Measurements from ENCODE around the gene BACH2. TPM values are rescaled to one million over a fixed set of nuclear protein-coding genes. Genes with fewer than 3 reads are reported as not detected.
A peak's percentile ranks its signal among the peaks of the same experiment; 100 is the strongest.

Gene BACH2
- total and polyA plus RNA-seq, 9 of the 15 experiments (the other 6 are each of a cell fraction or from before 2014, with no cell fraction given): 0.06 to 3.1 (median 0.59) TPM

DNA sequence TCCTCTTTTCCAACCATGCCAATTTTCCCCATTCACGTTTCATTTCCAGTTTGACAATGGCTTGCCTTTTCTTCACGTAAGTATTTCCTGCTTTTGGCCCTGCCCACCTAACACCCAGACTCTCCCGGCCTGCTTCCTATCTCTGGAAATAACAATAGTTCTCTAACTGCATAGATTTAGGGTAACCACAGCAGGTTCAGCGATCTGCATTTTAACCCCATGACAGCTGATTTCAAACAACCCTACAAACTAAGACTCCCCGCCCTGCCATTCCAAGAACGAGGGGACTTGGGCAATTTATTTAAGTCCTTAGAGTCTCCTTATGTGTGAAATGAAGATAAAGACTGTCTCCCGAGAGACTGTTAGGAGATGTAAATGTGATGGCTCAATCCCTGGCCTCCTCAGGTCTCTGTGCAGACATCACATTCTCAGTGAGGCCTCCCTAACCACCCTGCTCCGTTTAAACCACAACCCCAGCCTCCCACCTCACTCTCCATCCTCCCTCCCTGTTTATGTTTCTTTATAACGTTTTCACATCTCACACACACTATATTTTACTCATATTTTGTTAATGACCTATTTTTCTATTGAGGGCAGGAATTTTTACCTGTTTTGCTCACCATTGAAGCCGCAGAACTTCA, 267.5 kb downstream of the BACH2 start:
- CTCF ChIA-PET (ENCODE audit: low intra/inter-chr PET ratio): no interaction called here
- Histone ChIP-seq H3K36me3 (ENCODE audit: control insufficient read depth, insufficient read depth, low read length) (no peaks in the 10 kb centered on the region), H3K9me1 (ENCODE audit: control insufficient read depth, insufficient read depth, low read length) (no peaks in the 10 kb centered on the region), H3K9me3 (replicated peaks; ENCODE audit: control insufficient read depth, insufficient read depth, low read depth, low read length) (no peaks in the 10 kb centered on the region), H3K4me1 (replicated peaks in 1 of 2; ENCODE audit: control insufficient read depth in 2 of 2, insufficient read depth in 2 of 2, low read length in 2 of 2) (no peaks in the 10 kb centered on the region; a peak in 1 of 5 replicates), H3K4me2 (ENCODE audit: insufficient read depth, low read length) (no peak overlapping the region), H3K27ac (ENCODE audit: extremely low read depth, low read depth, low read length) (no peak overlapping the region), H3K4me3 (no peak overlapping the region), H3K27me3 (ENCODE audit: control insufficient read depth in 2 of 2, insufficient read depth in 2 of 2, low read length in 2 of 2) (peaks cover 9 to 20% of the 10 kb centered on the region in 2 experiments; a peak in 3 of 5 replicates), H2AFZ (ENCODE audit: low read depth, low read length) (no peak overlapping the region), H3K9ac (ENCODE audit: insufficient read depth in 1 of 2, low read depth in 2 of 2, low read length in 2 of 2) (no peak overlapping the region), H3K79me2 (ENCODE audit: control insufficient read depth, insufficient read depth, low read length) (no peaks in the 10 kb centered on the region), H4K20me1 (replicated peaks; ENCODE audit: control insufficient read depth, insufficient read depth, low read length) (no peaks in the 10 kb centered on the region)
- DNase-seq (ENCODE audit: extremely low read depth in 1 of 4, low spot score in 3 of 4) (no peak), FAIRE-seq (no peak), ATAC-seq (no peak)
- WGBS (ENCODE audit: insufficient coverage, low coverage, missing lambda C conversion rate): 5% methylated on average over 10 of the region's 10 CpGs
- in situ Hi-C loops (cut with MboI): no loop called here
- POLR2A ChIA-PET: no interaction called here
- BruUV-seq (replicated peaks): no TSS peak
- intact Hi-C loops (cut with micrococcal nuclease): no loop called here
- TF ChIP-seq ZNF263 (CRISPR knock-in tag; IDR thresholded peaks at IDR 0.05; ENCODE audit: borderline replicate concordance) (peak; percentile 84), ZNF584 (CRISPR knock-in tag; IDR thresholded peaks at IDR 0.05; ENCODE audit: low read depth) (no peak)

GRCh38 chr6:90028066-90028778, 268.4 kb downstream of the BACH2 start:
- no peak overlapping the region for H3K9ac ChIP-seq (ENCODE audit: insufficient read depth in 1 of 2, low read depth in 2 of 2, low read length in 2 of 2)
- no TSS peak for BruUV-seq (replicated peaks)
- no peak overlapping the region for H2AFZ ChIP-seq (ENCODE audit: low read depth, low read length)
- WGBS (ENCODE audit: insufficient coverage, low coverage, missing lambda C conversion rate): 13% methylated on average over 7 of the region's 7 CpGs
- FAIRE-seq: no peak
- H3K36me3 ChIP-seq (ENCODE audit: control insufficient read depth, insufficient read depth, low read length): no peaks in the 10 kb centered on the region
- no peaks in the 10 kb centered on the region for H3K9me1 ChIP-seq (ENCODE audit: control insufficient read depth, insufficient read depth, low read length)
- H3K9me3 ChIP-seq (replicated peaks; ENCODE audit: control insufficient read depth, insufficient read depth, low read depth, low read length): no peaks in the 10 kb centered on the region
- in situ Hi-C loops (cut with MboI): no loop called here
- ChIA-PET POLR2A (no interaction called here), CTCF (ENCODE audit: low intra/inter-chr PET ratio) (no interaction called here)
- no peak for DNase-seq (ENCODE audit: extremely low read depth in 1 of 4, low spot score in 3 of 4)
- no peak for ATAC-seq
- intact Hi-C loops (cut with micrococcal nuclease): no loop called here
- no peak overlapping the region for H3K27ac ChIP-seq (ENCODE audit: extremely low read depth, low read depth, low read length)
- H4K20me1 ChIP-seq (replicated peaks; ENCODE audit: control insufficient read depth, insufficient read depth, low read length): no peaks in the 10 kb centered on the region
- H3K79me2 ChIP-seq (ENCODE audit: control insufficient read depth, insufficient read depth, low read length): no peaks in the 10 kb centered on the region
- no peak overlapping the region for H3K4me2 ChIP-seq (ENCODE audit: insufficient read depth, low read length)
- no peaks in the 10 kb centered on the region; a peak in 1 of 5 replicates for H3K4me1 ChIP-seq (replicated peaks in 1 of 2; ENCODE audit: control insufficient read depth in 2 of 2, insufficient read depth in 2 of 2, low read length in 2 of 2)
- H3K4me3 ChIP-seq: no peak overlapping the region
- peaks cover 9 to 20% of the 10 kb centered on the region in 2 experiments; a peak in 3 of 5 replicates for H3K27me3 ChIP-seq (ENCODE audit: control insufficient read depth in 2 of 2, insufficient read depth in 2 of 2, low read length in 2 of 2)
- TF ChIP-seq, protein P1, sequence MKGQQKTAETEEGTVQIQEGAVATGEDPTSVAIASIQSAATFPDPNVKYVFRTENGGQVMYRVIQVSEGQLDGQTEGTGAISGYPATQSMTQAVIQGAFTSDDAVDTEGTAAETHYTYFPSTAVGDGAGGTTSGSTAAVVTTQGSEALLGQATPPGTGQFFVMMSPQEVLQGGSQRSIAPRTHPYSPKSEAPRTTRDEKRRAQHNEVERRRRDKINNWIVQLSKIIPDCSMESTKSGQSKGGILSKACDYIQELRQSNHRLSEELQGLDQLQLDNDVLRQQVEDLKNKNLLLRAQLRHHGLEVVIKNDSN (CRISPR knock-in tag; IDR thresholded peaks at IDR 0.05): no peak
- TF ChIP-seq ETV1 (tag; conservative IDR thresholded peaks at IDR 0.05; ENCODE audit: low read depth) (no peak), TSHZ1 (CRISPR knock-in tag; IDR thresholded peaks at IDR 0.05) (no peak), ZNF445 (CRISPR knock-in tag; IDR thresholded peaks at IDR 0.05; ENCODE audit: low read depth) (no peak), ESRRA (IDR thresholded peaks at IDR 0.05; ENCODE audit: borderline replicate concordance, low read depth) (no peak), ZBTB8A (IDR thresholded peaks at IDR 0.05; ENCODE audit: partially characterized antibody) (no peak)

Measured in K562 (cell line).